HG03095 (cell line): ENCODE results near the gene CNKSR3.
"Not testable (repeated sequence)": the region's sequence is repeated elsewhere in the genome, so short reads cannot be mapped to it uniquely, and the experiment has no call there.

Experiments
- ATAC-seq: cut with Tn5 transposase; IDR thresholded peaks from one replicate; pipeline ENCODE4 v1.9.1; 2021; ENCODE audit warnings: moderate library complexity; ENCODE audit not compliant: unreplicated experiment

The CNKSR3 gene

GRCh38 chr6:154529957-154530356 is 19.5 kb upstream of the CNKSR3 start:
- ATAC-seq = no peak

GRCh38 chr6:154528310-154528915 is 17.9 kb upstream of the CNKSR3 start:
- ATAC-seq = no peak

DNA sequence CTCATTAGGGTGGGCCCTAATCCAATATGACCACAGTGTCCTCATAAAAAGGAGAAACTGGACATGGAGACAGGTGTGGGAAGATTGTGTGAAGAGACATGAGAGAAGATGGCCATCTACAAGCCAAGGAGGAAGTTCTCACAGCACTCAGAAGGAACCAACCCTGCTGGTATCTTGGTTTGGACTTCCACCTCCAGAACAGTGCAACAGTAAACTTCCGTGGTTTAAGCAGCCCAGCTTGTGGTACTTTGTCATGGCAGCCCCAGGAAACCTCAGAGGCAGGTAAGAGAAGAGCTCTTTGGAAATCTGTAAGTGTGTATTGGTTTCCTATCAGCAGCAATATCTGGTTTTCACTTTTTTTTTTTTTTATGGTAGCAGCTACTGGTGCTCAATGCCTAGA is 16.5 kb upstream of the CNKSR3 start:
- ATAC-seq = no peak

DNA sequence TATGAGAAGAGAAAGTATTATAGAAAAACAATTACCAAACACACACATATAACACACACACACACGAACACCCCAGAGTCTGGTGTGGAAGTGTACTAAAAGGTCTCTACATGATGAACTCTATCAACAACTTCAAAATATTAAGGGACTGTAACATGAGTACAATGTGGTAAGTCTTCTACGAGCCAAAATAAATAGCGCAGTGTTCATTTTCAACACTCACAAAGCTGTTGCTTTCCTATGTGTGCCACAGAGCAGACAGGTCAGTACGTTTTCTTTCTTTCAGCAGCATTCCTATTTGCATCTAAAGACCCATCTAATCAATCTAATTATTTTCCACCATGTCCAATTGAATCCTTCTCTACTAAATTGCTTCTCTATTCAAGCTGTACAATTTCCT is 12.1 kb upstream of the CNKSR3 start:
- no peak for ATAC-seq

GRCh38 chr6:154521412-154521811 is 10.9 kb upstream of the CNKSR3 start:
- no peak for ATAC-seq

- no peak for ATAC-seq
These were observed 9.8 kb upstream of the CNKSR3 start for GRCh38 chr6:154520280-154520679.

GRCh38 chr6:154518396-154518795 is 7.9 kb upstream of the CNKSR3 start:
- ATAC-seq = no peak

GRCh38 chr6:154516276-154516675 is 5.8 kb upstream of the CNKSR3 start:
- no peak for ATAC-seq

GRCh38 chr6:154515826-154516225 is 5.3 kb upstream of the CNKSR3 start:
- no peak for ATAC-seq

DNA sequence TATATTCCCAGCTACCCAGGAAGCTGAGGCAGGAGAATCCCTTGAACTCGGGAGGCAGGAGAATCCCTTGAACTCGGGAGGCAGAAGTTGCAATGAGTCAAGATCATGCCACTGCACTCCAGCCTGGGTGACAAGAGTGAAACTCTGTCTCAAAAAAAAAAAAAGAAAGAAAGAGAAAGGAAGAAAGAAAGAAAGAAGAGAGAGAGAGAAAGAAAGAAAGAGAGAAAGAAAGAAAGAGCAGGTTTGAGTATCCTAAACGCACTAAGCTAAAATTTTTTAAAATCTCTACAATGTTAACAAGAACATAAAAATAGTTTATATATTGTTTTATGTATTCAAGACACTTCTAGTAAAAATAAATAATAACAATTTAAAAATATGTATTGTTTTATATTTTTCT is 4.6 kb upstream of the CNKSR3 start:
- ATAC-seq = not testable (repeated sequence)

DNA sequence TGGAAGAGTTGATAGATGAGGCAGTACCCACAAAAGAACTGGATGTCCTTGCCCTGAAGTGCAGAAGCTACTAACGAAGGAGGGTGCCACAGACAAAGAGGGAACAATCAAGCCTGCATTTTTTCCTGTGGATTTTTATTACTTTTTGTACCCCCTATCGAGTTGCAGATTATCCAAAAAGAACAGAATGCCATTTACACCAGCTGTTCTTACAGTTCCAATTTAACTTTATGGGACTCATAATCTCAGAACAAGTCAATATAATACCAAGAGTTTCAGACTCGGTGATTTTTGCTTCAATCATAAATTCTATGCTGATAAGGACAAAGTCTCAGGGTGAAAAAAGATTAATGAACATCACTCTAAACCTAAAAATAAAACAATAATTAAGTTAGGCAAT is 4.0 kb upstream of the CNKSR3 start:
- ATAC-seq = no peak

DNA sequence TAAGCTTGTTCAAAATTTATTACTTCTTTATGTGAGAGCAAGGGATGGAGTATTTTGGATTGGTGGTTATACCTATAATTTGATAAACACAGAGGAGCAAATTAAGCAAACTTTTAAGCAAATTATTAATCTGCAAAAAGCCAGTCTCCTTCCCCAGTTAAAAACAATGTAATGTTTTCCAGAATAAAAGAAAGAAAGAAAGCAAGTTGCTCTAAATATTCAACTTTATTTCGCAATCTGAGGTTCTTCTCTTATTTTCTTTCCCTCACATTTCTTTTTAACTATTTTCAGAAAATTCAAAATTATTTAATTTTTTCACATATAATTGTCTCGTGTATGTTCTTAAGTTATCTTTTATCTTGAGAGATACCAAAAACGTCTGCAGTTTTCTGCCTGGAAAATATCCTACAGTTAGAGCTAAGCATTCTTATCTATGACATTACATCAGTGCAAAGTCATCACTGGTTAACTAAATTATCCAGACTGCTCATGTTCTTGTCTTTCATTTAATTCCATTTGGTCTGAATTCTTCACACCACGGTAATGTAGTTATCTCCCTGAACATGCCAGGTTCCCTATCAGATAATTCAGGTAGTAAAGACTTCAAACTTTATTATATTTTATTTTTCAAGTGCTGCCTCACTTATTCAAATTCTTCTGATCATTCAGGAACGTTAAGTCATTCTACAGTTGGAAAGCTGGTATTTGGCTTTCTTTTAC is 3.3 kb upstream of the CNKSR3 start:
- ATAC-seq = no peak

DNA sequence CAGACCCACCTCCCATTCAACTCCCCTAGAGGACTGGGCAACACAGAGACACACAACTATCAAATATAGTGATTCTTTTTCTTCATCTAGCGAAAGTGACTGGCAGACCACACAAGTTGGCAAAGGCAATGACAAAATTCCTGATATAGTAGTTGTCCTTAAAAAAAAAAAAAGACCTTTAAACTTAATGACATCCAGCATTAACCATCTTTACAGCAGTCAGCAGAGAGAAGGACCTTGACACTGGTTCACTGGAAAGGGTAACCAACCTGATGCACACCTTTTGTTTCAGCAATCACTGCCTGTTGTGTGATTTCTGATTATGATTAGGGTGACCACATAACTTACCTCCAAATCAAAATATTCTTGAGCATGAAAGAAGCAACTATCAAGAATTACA is 1.7 kb upstream of the CNKSR3 start:
- ATAC-seq = no peak

GRCh38 chr6:154511791-154512190 is 1.3 kb upstream of the CNKSR3 start:
- ATAC-seq = no peak

GRCh38 chr6:154509421-154510143 is 903 bp downstream of the CNKSR3 start:
- no peak for ATAC-seq

DNA sequence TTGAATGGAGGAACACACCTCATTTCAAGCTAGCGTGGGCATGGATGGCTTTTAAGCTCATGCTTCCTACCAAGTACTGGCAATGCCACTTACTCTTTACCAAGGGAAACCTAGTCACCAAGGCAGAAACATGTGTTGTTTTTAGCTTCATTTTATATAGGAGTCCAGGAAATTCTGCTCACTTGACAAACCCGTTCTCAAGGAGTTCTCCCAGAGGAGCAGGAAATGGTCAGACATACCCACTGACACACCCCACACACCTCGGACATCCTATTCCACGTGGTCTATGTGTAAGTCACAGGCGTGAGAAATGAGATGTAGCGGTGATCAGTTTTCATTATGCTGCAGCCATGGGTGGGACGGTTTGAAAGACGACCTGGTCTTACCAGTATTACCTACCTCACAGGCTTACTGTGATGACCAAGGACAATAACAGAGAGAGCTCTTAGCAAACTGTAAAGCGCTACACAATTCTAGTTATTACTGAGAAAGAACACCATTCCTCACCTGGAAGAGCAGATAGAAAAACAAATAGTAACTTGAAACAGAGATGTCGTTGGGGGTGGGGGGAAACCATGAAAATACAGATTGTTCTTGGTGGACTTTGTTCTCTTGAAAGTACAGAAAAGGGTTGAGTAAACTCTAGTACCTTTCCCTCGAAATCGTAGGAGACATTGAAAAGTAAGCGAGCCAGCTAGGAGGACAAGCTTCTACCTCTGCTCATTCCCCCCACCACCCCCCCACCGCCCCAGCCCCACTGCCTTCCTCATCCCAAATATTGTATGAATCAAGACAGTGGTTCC is 1.7 kb downstream of the CNKSR3 start:
- ATAC-seq = no peak

- no peak for ATAC-seq
These were observed 3.2 kb downstream of the CNKSR3 start for GRCh38 chr6:154506991-154507898.

GRCh38 chr6:154506582-154506981 is 3.9 kb downstream of the CNKSR3 start:
- no peak for ATAC-seq

- ATAC-seq = no peak
These were observed 4.4 kb downstream of the CNKSR3 start for GRCh38 chr6:154506108-154506507.

GRCh38 chr6:154504865-154505449 is 5.5 kb downstream of the CNKSR3 start:
- ATAC-seq = no peak
